Hematopoietic multipotent progenitor cell (in vitro differentiated cells): ENCODE data around the gene BPTF. TPM values are rescaled to one million over a fixed set of nuclear protein-coding genes. Genes with fewer than 3 reads are reported as not detected.
A peak's percentile ranks its signal among the peaks of the same experiment; 100 is the strongest.
"Not testable (repeated sequence)": the region's sequence is repeated elsewhere in the genome, so short reads cannot be mapped to it uniquely, and the experiment has no call there.

Source experiments
- DNase-seq, 3 donors: peaks; one replicate each; pipeline ENCODE4 v3.0.0-alpha.2; 2011 to 2015; ENCODE audit warnings: low read depth in 2 of 3, low spot score in 2 of 3
- total RNA-seq: library from RNA; depleted of rRNA; stranded (reverse); fragments of >200 nt; gene quantifications from one replicate; pipeline ENCODE4 v1.2.3, GENCODE V29; 2012

Gene BPTF, protein sequence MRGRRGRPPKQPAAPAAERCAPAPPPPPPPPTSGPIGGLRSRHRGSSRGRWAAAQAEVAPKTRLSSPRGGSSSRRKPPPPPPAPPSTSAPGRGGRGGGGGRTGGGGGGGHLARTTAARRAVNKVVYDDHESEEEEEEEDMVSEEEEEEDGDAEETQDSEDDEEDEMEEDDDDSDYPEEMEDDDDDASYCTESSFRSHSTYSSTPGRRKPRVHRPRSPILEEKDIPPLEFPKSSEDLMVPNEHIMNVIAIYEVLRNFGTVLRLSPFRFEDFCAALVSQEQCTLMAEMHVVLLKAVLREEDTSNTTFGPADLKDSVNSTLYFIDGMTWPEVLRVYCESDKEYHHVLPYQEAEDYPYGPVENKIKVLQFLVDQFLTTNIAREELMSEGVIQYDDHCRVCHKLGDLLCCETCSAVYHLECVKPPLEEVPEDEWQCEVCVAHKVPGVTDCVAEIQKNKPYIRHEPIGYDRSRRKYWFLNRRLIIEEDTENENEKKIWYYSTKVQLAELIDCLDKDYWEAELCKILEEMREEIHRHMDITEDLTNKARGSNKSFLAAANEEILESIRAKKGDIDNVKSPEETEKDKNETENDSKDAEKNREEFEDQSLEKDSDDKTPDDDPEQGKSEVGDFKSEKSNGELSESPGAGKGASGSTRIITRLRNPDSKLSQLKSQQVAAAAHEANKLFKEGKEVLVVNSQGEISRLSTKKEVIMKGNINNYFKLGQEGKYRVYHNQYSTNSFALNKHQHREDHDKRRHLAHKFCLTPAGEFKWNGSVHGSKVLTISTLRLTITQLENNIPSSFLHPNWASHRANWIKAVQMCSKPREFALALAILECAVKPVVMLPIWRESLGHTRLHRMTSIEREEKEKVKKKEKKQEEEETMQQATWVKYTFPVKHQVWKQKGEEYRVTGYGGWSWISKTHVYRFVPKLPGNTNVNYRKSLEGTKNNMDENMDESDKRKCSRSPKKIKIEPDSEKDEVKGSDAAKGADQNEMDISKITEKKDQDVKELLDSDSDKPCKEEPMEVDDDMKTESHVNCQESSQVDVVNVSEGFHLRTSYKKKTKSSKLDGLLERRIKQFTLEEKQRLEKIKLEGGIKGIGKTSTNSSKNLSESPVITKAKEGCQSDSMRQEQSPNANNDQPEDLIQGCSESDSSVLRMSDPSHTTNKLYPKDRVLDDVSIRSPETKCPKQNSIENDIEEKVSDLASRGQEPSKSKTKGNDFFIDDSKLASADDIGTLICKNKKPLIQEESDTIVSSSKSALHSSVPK (N-terminal part only)
- total RNA-seq = 116 TPM

DNA sequence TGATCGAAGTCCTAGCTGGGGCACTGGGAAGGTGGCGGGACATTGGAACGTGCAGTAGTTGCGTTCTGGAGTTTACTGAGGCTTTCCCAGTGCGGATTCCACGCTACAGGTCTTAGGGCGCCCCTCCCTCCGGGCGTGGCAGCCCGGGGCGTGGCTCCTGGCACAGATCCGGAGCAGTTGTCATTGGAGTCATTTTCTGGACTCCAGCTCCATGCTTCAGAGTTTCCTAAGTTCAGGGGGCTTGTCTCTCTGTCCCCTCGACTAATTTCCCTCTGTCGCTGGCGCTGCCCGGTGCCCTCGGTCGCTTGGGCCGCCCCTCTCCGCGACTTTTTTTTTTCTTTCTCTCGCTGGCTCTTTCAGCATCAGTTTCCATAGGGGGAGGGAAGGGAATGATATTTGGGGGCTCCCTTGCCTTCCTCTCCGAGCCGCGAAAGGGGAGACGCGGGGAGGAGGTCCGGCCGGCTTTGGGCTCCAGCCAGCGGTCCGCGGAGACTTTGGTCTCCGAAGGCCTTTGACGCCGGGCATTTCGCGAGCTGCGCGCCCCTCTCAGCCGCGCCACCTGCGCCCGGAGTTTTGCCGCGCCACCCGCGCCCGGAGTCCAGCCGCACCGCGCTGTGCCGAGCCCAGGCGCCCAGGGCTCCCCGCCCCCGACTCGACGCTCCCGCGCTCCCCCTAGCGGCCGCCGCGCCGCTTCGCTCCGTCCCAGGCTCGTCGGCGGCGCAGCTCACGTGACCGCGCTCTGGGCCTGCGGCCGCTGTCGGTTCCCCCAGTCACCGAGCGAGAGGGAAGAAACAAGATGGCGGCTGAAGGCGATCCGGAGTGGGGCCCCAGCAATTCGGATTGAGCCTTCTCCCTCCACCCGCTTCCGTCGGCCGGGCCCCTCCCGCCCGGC is at the start of gene BPTF:
TSS of gene BPTF (plus strand) at position 769 of the 892 bp plus-strand sequence. CDS start 222 bp downstream, outside the sequence.
- peak; percentile 92 to 95 (median 92) for DNase-seq

DNA sequence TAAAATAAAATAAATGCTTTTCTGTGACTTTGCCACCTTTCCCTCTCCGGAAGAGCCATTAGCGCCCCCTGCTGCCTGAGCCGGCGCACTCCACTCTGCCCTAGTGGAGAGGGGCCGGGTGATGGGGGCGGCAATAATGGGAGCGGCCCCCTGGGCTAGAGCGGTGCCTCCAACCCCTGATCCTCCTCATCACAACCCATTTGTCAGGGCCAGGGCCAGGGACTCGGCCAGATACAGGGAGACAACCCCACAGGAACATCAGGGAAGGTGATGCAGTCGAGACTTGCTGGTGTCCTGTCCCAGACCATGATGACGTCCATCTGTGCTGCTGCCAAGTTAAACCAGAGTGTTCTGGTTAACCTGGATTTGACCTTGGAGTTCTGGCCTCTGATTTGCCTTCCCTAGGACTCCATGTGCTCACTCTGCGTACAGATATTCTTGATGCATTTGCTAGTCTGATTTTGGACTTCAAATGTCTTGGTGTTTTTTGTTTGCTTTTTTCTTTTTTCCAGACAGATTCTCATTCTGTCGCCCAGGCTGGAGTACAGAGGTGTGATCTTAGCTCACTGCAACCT is 46.1 kb upstream of the BPTF start:
- DNase-seq = peak; percentile 4 to 72 (median 63)

DNA sequence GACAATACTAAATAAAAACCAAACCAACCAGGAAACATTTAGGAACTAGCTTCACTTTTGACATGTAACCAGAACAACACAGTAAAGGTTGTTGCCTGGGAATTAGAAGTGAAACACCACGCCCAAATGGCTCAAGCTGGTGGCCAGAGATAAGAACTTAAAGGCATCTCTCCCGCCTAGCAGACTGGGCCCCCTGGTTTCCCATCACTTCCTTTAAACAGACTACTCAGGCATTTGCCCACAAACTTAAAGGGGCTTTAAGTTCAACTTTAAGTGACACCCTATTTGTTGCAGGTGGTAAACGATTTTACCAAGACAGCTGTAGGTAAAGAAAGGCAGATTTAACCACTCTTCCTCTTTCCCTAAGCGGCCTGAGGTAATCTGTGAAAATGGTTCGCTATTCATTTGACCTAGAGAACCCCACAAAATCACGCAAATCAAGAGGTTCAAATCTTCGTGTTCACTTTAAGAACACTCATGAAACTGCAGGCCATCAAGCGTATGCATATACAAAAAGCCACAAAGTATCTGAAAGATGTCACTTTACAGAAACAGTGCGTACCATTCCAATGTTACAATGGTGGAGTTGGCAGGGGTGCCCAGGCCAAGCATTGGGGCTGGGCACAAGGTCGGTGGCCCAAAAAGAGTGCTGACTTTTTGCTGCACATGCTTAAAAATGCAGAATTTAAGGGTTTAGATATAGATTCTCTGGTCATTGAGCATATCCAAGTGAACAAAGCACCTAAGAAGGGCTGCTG is 40.8 kb upstream of the BPTF start:
- DNase-seq = peak in 2 of 3 donors; percentile 95 to 98

DNA sequence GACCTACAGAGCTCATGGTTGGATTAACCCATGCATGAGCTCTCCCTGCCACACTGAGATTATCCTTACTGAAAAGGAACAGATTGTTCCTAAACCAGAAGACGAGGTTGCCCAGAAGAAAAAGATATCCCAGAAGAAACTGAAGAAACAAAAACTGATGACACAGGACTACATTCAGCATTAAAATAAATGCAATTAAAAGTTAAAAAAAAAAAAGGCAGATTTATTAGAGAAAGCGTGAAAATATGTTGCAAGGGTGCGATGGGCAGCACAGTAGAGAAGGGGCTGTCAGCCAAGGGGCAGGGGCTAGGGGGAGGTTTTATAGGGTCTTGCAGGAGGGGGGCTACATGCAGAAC is 40.2 kb upstream of the BPTF start:
- no peak for DNase-seq

DNA sequence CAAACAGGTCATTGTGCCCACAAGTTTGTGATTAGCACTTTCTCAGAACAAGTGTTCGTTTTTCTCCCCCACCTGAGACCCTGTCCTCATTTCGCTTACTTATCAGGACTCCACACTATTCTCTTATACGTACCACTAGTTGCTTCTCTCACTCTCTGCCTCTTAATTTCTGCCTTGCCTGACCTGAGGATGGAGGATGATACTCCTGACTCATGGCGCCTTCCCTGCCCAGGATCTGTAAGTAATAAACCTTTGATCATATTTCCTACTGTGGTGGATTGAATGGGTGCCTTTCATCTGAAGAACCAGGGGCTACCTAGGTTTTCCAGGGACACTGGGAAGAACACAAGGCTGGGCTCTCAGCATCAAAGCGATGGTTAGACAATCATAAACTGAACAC is 39.8 kb upstream of the BPTF start:
- no peak for DNase-seq

DNA sequence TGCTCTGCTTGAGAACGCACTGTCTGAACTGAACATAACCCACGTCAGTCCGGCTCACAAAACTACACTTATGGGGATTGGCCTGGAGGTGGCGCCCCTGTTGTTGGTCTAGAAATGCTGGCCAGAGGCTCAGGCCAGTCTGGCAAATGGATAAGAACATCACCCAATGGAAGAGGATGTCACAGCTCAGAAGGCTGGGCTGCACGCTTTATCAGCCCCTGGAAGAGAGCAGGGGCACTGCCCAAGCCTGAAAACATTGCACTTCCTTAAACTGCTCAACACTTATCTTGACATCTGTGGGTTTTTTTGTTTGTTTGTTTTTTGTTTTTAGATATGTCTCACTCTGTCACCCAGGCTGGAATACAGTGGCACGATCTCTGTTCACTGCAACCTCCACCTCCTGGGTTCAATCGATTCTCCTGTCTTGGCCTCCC is 24.8 kb upstream of the BPTF start:
- DNase-seq = peak in 2 of 3 donors; percentile 82 to 90

DNA sequence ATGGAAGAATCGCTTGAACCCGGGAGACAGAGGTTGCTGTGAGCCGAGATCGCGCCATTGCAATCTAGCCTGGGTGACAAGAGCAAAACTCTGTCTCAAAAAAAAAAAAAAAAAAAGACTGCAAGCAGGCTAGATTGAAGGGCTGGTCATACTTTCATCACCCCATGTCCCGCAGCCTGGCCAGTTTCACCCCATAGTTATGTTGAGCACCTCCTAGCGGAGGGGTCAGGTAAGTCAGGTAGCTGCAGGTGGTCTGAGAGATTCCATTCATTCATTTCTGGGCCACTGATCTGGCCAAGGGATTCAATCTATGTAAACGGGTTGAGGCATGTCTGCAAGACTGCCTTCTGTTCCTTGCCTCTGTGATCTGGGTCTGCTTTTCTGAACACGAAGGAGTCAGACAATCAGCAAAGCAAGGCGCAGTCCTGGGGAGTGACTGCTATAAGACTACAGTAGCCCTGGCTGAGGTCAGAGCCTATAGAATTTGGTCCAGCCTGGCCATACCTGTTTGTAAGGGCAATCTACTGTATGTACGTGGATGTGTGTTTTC is 23.6 kb upstream of the BPTF start:
- no peak for DNase-seq

DNA sequence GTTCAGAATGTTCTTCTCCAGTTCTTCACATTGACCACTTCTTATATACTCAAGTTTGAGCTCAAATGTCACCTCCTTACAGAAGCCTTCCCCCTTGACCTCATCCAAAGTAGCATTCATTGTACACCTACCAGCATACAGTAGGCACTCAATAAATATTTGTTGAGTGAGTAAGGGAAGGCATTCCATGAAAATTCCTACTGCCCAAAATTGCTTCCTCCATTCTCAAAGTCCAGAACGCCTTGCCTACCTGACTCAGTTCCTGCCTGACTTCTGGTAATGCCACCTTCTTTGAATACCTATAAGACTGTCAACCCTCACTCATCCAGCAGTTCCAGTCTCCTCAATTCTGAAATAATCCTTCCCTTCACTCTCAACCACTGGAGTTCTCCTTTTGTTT is 14.8 kb upstream of the BPTF start:
- DNase-seq = no peak

DNA sequence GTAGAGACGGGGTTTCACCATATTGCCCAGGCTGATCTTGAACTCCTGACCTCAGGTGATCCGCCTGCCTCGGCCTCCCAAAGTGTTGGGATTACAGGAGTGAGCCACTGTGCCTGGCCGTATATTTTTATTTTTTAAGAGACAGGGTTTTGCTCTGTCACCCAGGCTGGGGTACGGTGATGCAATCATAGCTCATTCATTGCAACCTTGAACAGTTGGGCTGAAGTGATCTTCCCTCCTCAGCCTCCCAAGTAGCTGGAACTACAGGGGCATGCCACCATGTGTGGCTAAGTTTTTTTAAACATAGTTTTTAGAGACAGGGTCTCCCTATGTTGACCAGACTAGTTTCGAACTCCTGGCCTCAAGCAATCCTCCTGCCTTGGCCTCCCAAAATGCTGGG is 12.9 kb upstream of the BPTF start:
- DNase-seq = not testable (repeated sequence)

DNA sequence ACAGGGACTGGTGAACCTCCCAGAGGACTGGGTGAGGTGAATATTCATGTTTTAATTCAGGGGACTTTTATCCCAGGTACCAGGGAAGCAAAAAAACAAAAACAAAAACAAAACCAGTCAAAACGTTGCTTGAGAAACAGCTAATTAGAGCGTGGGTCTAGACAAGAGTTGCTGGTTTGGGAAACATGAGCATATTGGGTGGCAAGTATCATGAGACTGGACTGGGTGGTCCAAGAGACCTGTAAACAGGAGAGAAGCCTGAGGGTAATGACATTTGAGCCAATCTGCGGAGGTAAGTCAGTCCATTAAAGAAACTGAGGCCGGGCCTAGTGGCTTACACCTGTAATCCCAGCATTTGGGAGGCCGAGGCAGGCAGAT is 11.5 kb upstream of the BPTF start:
- DNase-seq = no peak

DNA sequence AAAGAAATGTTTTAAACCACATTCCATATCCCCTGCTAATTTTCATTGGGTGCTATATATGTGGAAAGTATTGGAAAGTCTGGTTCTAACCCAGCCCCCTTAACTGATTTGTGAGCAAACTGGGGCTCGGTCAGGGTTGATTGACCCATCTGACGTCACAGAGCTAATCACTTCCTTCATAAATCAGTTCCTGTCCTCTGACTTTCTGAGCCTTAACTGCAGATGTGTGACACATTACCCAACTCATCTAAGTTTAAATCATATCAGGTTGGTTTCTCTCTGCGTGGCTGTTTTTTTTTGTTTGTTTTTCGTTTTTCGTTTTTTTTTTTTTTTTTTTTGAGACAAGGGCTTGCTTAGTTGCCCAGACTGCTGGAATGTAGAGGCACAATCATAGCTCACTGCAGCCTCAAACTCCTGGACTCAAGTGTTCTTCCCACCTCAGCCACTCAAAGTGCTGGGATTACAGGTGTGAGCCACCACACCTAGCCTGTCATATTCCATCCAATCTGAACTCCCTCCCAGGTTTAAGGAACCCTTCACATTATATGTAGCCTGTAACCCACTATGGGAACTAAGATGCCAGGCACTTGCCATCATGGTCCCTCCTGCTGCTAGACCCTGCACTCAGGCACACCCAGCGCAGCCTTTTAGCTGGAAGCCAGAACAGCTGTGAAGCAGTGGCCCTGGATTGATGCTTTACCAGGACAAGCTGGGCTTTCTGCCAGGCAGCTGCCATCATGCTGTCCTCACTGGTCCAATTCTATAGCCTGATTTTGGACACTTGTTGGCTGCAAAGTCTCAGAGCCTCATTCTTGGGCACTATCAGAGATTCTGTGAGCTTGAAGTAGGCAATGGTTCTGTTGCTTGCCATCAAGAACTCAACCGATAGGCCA is 6.9 kb upstream of the BPTF start:
- DNase-seq = no peak

DNA sequence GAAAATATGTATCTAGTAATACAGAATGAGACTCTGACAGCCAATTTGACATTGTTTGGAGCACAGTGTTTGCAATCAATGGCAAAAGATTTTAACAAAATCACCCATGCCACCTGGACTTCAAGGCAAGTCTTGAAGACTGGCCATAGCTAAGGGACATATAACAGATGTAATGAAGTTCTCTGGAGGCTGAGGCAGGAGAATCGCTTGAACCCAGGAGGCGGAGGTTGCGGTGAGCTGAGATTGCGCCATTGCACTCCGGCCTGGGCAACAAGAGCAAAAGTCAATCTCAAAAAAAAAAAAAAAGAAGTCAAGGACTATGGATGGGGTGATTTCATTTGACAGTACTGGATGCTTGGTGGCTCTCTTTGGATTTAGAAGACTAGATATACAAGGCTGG is 5.6 kb upstream of the BPTF start:
- no peak for DNase-seq

DNA sequence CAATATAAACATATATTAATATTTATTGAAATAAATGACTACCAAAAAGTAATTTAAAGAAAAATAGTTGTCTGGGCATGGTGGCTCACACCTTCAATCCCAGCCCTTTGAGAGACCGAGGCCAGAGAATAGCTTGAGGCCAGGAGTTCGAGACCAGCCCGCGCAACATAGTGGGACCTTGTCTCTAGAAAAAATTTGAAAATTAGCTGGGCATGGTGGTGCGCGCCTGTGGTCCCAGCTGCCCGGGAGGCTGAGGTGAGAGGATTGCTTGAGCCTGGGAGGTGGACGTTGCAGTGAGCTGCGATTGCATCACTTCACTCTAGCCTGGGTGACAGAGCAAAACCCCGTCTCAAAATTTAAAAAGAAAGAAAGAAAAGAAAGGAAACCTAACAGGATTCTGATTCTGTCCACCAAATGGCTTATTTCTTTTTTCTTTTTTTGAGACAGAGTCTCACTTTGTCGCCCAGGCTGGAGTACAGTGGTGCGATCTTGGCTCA is 3.4 kb upstream of the BPTF start:
- DNase-seq = no peak

DNA sequence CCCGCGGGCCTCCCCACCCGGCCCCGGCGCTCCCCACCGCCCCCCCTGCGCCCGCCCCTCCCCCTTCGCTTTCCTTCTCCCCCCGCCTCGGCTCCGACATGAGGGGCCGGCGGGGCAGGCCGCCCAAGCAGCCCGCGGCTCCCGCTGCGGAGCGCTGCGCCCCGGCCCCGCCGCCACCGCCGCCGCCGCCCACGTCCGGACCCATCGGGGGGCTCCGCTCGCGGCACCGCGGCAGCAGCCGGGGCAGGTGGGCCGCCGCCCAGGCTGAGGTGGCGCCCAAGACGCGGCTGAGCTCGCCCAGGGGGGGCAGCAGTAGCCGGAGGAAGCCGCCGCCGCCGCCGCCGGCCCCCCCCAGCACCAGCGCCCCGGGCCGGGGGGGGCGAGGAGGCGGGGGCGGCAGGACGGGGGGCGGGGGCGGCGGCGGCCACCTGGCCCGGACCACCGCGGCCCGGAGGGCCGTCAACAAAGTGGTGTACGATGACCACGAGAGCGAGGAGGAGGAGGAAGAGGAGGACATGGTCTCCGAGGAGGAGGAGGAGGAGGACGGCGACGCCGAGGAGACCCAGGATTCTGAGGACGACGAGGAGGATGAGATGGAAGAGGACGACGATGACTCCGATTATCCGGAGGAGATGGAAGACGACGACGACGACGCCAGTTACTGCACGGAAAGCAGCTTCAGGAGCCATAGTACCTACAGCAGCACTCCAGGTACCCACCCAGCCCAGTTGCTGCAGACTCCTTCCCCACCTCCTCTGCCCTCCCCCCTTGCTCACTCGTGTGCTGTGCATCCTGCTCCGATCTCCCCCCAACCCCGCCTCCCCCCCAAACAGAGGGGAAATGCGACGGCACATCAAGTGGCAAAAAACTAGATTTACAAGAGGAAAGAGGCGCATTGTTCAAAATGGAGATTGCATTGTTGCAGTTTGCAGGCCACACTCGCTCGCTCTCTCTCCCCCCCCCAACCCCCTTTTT is 611 bp downstream of the BPTF start:
- peak; percentile 57 to 79 (median 62) for DNase-seq

DNA sequence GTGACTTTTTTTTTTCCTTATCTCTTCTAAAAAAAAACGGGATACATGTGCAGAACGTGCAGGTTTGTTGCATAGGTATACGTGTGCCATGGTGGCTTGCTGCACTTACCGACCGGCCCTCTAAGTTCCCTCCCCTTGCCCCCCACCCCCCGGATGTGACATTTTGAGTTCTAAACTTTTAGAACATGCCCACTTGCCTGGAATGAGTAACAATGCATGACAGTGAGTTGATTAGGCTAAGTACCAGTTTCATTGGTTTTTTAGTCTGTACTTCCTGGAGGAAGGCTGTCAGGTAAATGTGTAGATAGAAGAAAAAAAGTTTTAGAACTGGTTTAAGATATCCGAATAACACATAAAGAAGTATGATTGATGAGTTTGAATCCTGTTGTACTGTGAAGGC is 4.0 kb downstream of the BPTF start:
- peak in 1 of 3 donors; percentile 39 for DNase-seq

DNA sequence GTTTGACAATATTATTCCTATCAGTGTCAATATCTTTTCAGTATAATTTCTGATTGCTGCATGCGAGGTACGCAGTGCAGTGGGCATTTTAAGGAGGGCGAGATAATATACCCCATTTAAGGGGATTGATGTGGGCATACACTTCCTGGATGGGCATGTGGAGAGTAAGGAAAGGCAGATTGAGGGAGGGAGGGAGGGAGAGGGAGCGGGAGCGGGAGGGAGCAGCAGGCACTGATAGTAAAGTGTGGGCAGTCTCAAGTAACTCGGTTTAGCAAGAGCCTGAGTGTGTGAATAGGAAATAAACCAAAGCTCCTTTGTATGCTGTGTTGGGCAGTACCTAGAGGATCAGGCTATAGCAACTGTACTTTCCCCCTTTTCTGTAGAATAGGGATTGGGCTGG is 5.1 kb downstream of the BPTF start:
- no peak for DNase-seq
